ENCODE data around the gene COMMD6.
"Not testable (repeated sequence)": the region's sequence is repeated elsewhere in the genome, so short reads cannot be mapped to it uniquely, and the experiment has no call there.

The COMMD6 gene

GRCh38 chr13:75537401-75538365 lies at the start of gene COMMD6:
Gene COMMD6, minus strand, starts transcription at chr13:75537841. Its CDS starts 36 bp downstream, at chr13:75537805.
- DNase-seq (ENCODE audit: low read depth in 2 of 2), result peak; percentile 46 to 48

GRCh38 chr13:75585153-75585552 lies 47.5 kb upstream of the COMMD6 start:
- DNase-seq (ENCODE audit: low read depth in 2 of 2), result no peak

GRCh38 chr13:75583091-75583490 lies 45.5 kb upstream of the COMMD6 start:
- DNase-seq (ENCODE audit: low read depth in 2 of 2), result no peak

- no peak for DNase-seq (ENCODE audit: low read depth in 2 of 2)
These were observed 44.4 kb upstream of the COMMD6 start for GRCh38 chr13:75581874-75582640.

- no peak for DNase-seq (ENCODE audit: low read depth in 2 of 2)
These were observed 41.9 kb upstream of the COMMD6 start for GRCh38 chr13:75579529-75579928.

- DNase-seq (ENCODE audit: low read depth in 2 of 2), result no peak
These were observed 31.9 kb upstream of the COMMD6 start for GRCh38 chr13:75569576-75569975.

- no peak for DNase-seq (ENCODE audit: low read depth in 2 of 2)
These were observed 29.0 kb upstream of the COMMD6 start for GRCh38 chr13:75566658-75567057.

- DNase-seq (ENCODE audit: low read depth in 2 of 2), result no peak
These were observed 20.7 kb upstream of the COMMD6 start for GRCh38 chr13:75558145-75558840.

GRCh38 chr13:75556961-75557360 lies 19.3 kb upstream of the COMMD6 start:
- no peak for DNase-seq (ENCODE audit: low read depth in 2 of 2)

- no peak for DNase-seq (ENCODE audit: low read depth in 2 of 2)
These were observed 18.2 kb upstream of the COMMD6 start for GRCh38 chr13:75555836-75556235.

GRCh38 chr13:75554981-75555380 lies 17.3 kb upstream of the COMMD6 start:
- DNase-seq (ENCODE audit: low read depth in 2 of 2), result no peak

- DNase-seq (ENCODE audit: low read depth in 2 of 2), result no peak
These were observed 16.8 kb upstream of the COMMD6 start for GRCh38 chr13:75554464-75554863.

GRCh38 chr13:75550159-75550567 lies 12.5 kb upstream of the COMMD6 start:
- DNase-seq (ENCODE audit: low read depth in 2 of 2), result no peak

GRCh38 chr13:75549262-75550158 lies 11.9 kb upstream of the COMMD6 start, which contains the start of gene UCHL3:
Gene UCHL3, plus strand, starts transcription at chr13:75549791. Its CDS starts 30 bp downstream, at chr13:75549821.
- DNase-seq (ENCODE audit: low read depth in 2 of 2), result peak; percentile 89 to 94

GRCh38 chr13:75547917-75548316 lies 10.3 kb upstream of the COMMD6 start:
- DNase-seq (ENCODE audit: low read depth in 2 of 2), result no peak

- DNase-seq (ENCODE audit: low read depth in 2 of 2), result not testable (repeated sequence)
These were observed 7.7 kb upstream of the COMMD6 start for GRCh38 chr13:75545386-75545785.

- no peak for DNase-seq (ENCODE audit: low read depth in 2 of 2)
These were observed 7.2 kb upstream of the COMMD6 start for GRCh38 chr13:75544681-75545330.

- no peak for DNase-seq (ENCODE audit: low read depth in 2 of 2)
These were observed 4.3 kb upstream of the COMMD6 start for GRCh38 chr13:75541961-75542360.

- DNase-seq (ENCODE audit: low read depth in 2 of 2), result no peak
These were observed 3.6 kb upstream of the COMMD6 start for GRCh38 chr13:75541287-75541686.

- DNase-seq (ENCODE audit: low read depth in 2 of 2), result no peak
These were observed 3.8 kb downstream of the COMMD6 start for GRCh38 chr13:75533861-75534260.

Data from stimulated activated CD8-positive, alpha-beta memory T cell treated with anti-CD3 and anti-CD28 coated beads, Interleukin-7, amount 100 ng/mL, for 1 hour (primary cell).